GM12864 (cell line): ENCODE measurements around the gene ATG4D.

Experiments
- DNase-seq: peaks from one replicate; pipeline ENCODE4 v3.0.0-alpha.2; 2011; ENCODE audit warnings: low read depth
- H3K4me3 ChIP-seq: 2 replicates; pipeline ENCODE4 v1.5.1; 2011; ENCODE audit warnings: mild to moderate bottlenecking, low read depth, low read length, control low read depth
- TF ChIP-seq, protein P1 (sequence below): IDR thresholded peaks from 2 replicates; pipeline ENCODE4 v1.5.1; 2011; ENCODE audit warnings: low read depth, mild to moderate bottlenecking, moderate library complexity, low read length, control low read depth, inconsistent platforms; ENCODE audit errors: missing control alignments

Gene ATG4D

GRCh38 chr19:10593148-10593547, 49.4 kb downstream of the ATG4D start:
- no peak for DNase-seq
- H3K4me3 ChIP-seq = no peak overlapping the region
- TF ChIP-seq, protein P1, sequence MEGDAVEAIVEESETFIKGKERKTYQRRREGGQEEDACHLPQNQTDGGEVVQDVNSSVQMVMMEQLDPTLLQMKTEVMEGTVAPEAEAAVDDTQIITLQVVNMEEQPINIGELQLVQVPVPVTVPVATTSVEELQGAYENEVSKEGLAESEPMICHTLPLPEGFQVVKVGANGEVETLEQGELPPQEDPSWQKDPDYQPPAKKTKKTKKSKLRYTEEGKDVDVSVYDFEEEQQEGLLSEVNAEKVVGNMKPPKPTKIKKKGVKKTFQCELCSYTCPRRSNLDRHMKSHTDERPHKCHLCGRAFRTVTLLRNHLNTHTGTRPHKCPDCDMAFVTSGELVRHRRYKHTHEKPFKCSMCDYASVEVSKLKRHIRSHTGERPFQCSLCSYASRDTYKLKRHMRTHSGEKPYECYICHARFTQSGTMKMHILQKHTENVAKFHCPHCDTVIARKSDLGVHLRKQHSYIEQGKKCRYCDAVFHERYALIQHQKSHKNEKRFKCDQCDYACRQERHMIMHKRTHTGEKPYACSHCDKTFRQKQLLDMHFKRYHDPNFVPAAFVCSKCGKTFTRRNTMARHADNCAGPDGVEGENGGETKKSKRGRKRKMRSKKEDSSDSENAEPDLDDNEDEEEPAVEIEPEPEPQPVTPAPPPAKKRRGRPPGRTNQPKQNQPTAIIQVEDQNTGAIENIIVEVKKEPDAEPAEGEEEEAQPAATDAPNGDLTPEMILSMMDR = no peak

DNA sequence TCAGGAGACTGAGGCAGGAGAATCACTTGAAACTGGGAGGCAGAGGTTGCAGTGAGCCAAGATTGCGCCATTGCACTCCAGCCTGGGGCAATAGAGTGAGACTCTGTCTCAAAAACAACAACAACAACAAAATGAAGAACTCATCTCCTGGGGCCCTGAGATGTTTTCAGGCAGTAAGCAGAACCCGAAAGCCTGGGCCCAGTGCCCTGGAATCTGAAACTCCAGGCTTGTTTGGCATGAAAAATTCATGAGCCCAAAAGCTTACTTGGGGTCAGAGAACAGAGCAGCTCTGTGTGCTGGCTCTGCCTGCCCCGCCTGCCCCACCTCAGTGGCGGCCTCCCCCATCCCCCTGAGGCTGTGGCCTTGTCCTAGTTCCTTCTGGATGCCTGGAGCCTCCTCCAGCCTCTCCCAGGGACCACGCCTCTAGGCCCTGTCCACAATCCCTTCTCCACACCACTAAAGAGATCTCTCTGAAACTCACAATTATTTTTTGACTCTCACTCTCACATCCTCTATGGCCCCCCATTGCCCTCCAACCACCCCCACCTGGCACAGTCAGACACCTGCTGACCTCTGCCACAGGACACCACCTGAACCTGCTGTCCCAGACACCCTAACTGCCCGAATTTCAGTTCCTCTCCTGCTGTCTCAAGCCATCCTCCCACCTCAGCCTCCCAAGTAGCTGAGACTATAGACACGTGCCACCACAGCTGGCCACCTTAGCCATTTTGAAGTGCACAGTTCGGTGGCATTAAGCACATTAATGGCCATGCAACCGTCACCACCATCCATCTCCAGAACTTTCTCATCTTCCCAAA, 50.3 kb downstream of the ATG4D start:
- no peak overlapping the region for H3K4me3 ChIP-seq
- TF ChIP-seq, protein P1 = no peak
- no peak for DNase-seq

GRCh38 chr19:10600149-10600548, 56.4 kb downstream of the ATG4D start:
- no peak overlapping the region for H3K4me3 ChIP-seq
- DNase-seq = no peak
- TF ChIP-seq, protein P1 = no peak

DNA sequence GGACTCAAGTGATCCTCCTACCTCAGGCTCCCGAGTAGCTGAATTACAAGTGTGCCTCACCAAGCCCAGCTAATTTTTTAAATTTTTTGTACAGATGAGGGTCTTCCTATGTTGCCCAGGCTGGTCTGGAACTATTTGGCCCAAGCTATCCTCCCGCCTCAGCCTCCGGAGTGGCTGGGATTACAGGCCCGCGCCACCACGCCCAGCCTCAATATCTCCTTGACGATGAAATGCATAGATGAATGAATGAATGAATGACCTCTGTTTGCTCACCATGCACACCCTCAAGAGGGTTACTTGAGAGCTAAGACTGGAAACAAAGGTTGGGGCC, 58.3 kb downstream of the ATG4D start:
- no peak overlapping the region for H3K4me3 ChIP-seq
- DNase-seq = no peak
- TF ChIP-seq, protein P1 = no peak

- TF ChIP-seq, protein P1 = no peak
- peak overlapping the region; percentile 86 for H3K4me3 ChIP-seq
- no peak for DNase-seq
These were observed 58.8 kb downstream of the ATG4D start for GRCh38 chr19:10602330-10603083.
